Measurements from ENCODE around the gene PRDM13. TPM values are rescaled to one million over a fixed set of nuclear protein-coding genes. Genes with fewer than 3 reads are reported as not detected.

Gene PRDM13
- total and polyA plus RNA-seq, 9 of the 15 experiments (the other 6 are each of a cell fraction or from before 2014, with no cell fraction given), result not detected

- TF ChIP-seq TFAP4 (CRISPR knock-in tag; IDR thresholded peaks at IDR 0.05; ENCODE audit: borderline replicate concordance) (peak; percentile 90), MITF (IDR thresholded peaks at IDR 0.05) (peak; percentile 29; the same call in 1 of the 2 replicates), CHCHD3 (CRISPR knock-in tag; IDR thresholded peaks at IDR 0.05) (no peak), RERE (CRISPR knock-in tag; IDR thresholded peaks at IDR 0.05; ENCODE audit: borderline replicate concordance) (no peak), ZNF280A (IDR thresholded peaks at IDR 0.05; ENCODE audit: low read depth, partially characterized antibody) (no peak), ZNF77 (CRISPR knock-in tag; IDR thresholded peaks at IDR 0.05) (no peak), ZNF274 (IDR thresholded peaks at IDR 0.05; ENCODE audit: borderline replicate concordance, low read depth, low read length) (no peak), ZKSCAN8 (CRISPR knock-in tag; IDR thresholded peaks at IDR 0.05) (no peak), ZNF140 (CRISPR knock-in tag; IDR thresholded peaks at IDR 0.05) (no peak), ATF6 (CRISPR knock-in tag; IDR thresholded peaks at IDR 0.05) (no peak; the same call in 1 of the 2 replicates), YY1 (IDR thresholded peaks at IDR 0.05; ENCODE audit: borderline replicate concordance in 1 of 3, control insufficient read depth in 1 of 3, extremely low read depth in 1 of 3, insufficient read depth in 3 of 3, insufficient read length in 1 of 3, insufficient replicate concordance in 2 of 3, low read depth in 1 of 3, low read length in 2 of 3) (peak in 2 of 3 experiments; percentile 72 to 81)
These were observed 38.3 kb upstream of the PRDM13 start, which contains the start of gene CCNC (continued) for GRCh38 chr6:99568103-99568933.

All from K562 (cell line).